Transverse colon (tissue), 4 donors: ENCODE results near the gene POLR3A. TPM values are rescaled to one million over a fixed set of nuclear protein-coding genes. Genes with fewer than 3 reads are reported as not detected.

Source experiments
- DNase-seq: peaks from one replicate; pipeline ENCODE4 v3.0.0-alpha.2; 2019
- H3K27ac ChIP-seq, 4 donors: fragments of 200-600 bp; sonication (generic); 2 replicates each; pipeline ENCODE4 v1.5.1; 2016 to 2018; ENCODE audit warnings: inconsistent platforms in 4 of 4
- H3K27me3 ChIP-seq: fragments of 200-600 bp; sonication (generic); 2 replicates; pipeline ENCODE4 v1.5.1; 2017; ENCODE audit warnings: inconsistent platforms
- H3K36me3 ChIP-seq, 4 donors: fragments of 200-600 bp; sonication (generic); 2 replicates each; pipeline ENCODE4 v1.5.1; 2017 to 2019; ENCODE audit warnings: inconsistent platforms in 4 of 4
- H3K4me1 ChIP-seq, 4 donors: fragments of 200-600 bp; sonication (generic); 2 replicates each; pipeline ENCODE4 v1.5.1; 2017 to 2020; ENCODE audit warnings: inconsistent platforms in 4 of 4
- H3K4me3 ChIP-seq, 4 donors: fragments of 200-600 bp; sonication (generic); 1 replicate in 1 of 4; 2 replicates in 3 of 4; pipeline versions ENCODE4 v1.5.1 to v1.6.1; 2017 to 2019; ENCODE audit warnings: inconsistent platforms in 4 of 4
- H3K9me3 ChIP-seq, 2 donors: fragments of 200-600 bp; sonication (generic); 2 replicates each; pipeline ENCODE4 v1.5.1; 2017 to 2019; ENCODE audit warnings: inconsistent platforms in 2 of 2
- EP300 ChIP-seq: sonication (generic); formaldehyde crosslinking; IDR thresholded peaks from one replicate; pipeline ENCODE4 v1.6.1; 2017; ENCODE audit warnings: antibody characterized with exemption, low read depth
- POLR2A ChIP-seq: fragments of 450-650 bp; IDR thresholded peaks from one replicate; pipeline ENCODE4 v1.6.1; 2016; ENCODE audit warnings: antibody characterized with exemption, mild to moderate bottlenecking, moderate library complexity
- POLR2AphosphoS5 ChIP-seq, 3 donors: sonication (generic); formaldehyde crosslinking; IDR thresholded peaks; one replicate each; pipeline ENCODE4 v1.6.1; 2016; ENCODE audit warnings: antibody characterized with exemption in 3 of 3
- WGBS, 2 donors: methylation state at CpG; one replicate each; pipeline ENCODE4 v1.1.5; 2018; ENCODE audit warnings: low coverage in 1 of 2; 5-methylcytosine and 5-hydroxymethylcytosine counted together
- in situ Hi-C, 4 donors: fragments of 200-750 bp; cut with MboI; loops; one replicate each; pipeline versions ENCODE4 v1.15.0 to v1.15.1; 2017; ENCODE audit warnings: low sequenced_read_pairs in 3 of 4, low pct_ligation_motif_present in 1 of 4, low pct_unique_long_range_greater_than_20kb in 1 of 4
- intact Hi-C: fragments of 100-400 bp; cut with DNase I; formaldehyde crosslinking; loops from one replicate; pipeline ENCODE4 v1.15.1; 2023; ENCODE audit warnings: low total_unique reads
- total RNA-seq, 4 donors: library from RNA; depleted of rRNA; stranded (reverse); fragments of >200 nt; gene quantifications; one replicate each; pipeline ENCODE4 v1.1.0, GENCODE V29; 2016
- TF ChIP-seq, protein P1 (sequence below), 5 experiments: fragments of 200-600 bp in 3 of 5; fragments of 450-650 bp in 2 of 5; sonication (generic) in 3 of 5; IDR thresholded peaks; 1 replicate in 2 of 5; 2 replicates in 3 of 5; pipeline ENCODE4 v1.5.1; 2016 to 2017; ENCODE audit warnings: antibody characterized with exemption in 5 of 5, inconsistent platforms in 3 of 5, mild to moderate bottlenecking in 2 of 5, moderate library complexity in 1 of 5

Gene POLR3A
- total RNA-seq, 4 donors from 2014 or later, result 8.0 to 16.8 (median 13.1) TPM

- Histone ChIP-seq H3K4me3 (no peak overlapping the region), H3K27ac (no peak overlapping the region), H3K4me1 (peaks cover 0 to 5% (median 2%) of the 10 kb centered on the region in 4 donors), H3K9me3 (no peaks in the 10 kb centered on the region), H3K27me3 (no peaks in the 10 kb centered on the region), H3K36me3 (no peaks in the 10 kb centered on the region)
- intact Hi-C loops (no loop called here), in situ Hi-C loops (loop anchor here in 1 of 4 donors (25.0 kb wide), 1 partner anchor 599 kb away; no protein-coding TSS in a partner anchor)
- 24 to 65% methylated on average over 2 of the region's 2 CpGs for WGBS, 2 donors
- no peak for TF ChIP-seq POLR2A
- TF ChIP-seq, protein P1, sequence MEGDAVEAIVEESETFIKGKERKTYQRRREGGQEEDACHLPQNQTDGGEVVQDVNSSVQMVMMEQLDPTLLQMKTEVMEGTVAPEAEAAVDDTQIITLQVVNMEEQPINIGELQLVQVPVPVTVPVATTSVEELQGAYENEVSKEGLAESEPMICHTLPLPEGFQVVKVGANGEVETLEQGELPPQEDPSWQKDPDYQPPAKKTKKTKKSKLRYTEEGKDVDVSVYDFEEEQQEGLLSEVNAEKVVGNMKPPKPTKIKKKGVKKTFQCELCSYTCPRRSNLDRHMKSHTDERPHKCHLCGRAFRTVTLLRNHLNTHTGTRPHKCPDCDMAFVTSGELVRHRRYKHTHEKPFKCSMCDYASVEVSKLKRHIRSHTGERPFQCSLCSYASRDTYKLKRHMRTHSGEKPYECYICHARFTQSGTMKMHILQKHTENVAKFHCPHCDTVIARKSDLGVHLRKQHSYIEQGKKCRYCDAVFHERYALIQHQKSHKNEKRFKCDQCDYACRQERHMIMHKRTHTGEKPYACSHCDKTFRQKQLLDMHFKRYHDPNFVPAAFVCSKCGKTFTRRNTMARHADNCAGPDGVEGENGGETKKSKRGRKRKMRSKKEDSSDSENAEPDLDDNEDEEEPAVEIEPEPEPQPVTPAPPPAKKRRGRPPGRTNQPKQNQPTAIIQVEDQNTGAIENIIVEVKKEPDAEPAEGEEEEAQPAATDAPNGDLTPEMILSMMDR (IDR thresholded peaks at IDR 0.05), result no peak
- no peak for TF ChIP-seq EP300
- TF ChIP-seq POLR2AphosphoS5 (IDR thresholded peaks at IDR 0.05), result no peak
- no peak for DNase-seq
Measured at GRCh38 chr10:78063236-78063635, 33.9 kb upstream of the POLR3A start.

- no peak for DNase-seq
- H3K4me1 ChIP-seq, result peaks cover 0 to 5% (median 2%) of the 10 kb centered on the region in 4 donors
- in situ Hi-C loops, result loop anchor here in 1 of 4 donors (25.0 kb wide), 1 partner anchor 600 kb away; no protein-coding TSS in a partner anchor
- no peaks in the 10 kb centered on the region for H3K9me3 ChIP-seq
- no peaks in the 10 kb centered on the region for H3K27me3 ChIP-seq
- intact Hi-C loops, result no loop called here
- TF ChIP-seq EP300, result no peak
- TF ChIP-seq POLR2AphosphoS5 (IDR thresholded peaks at IDR 0.05), result no peak
- no peak for TF ChIP-seq POLR2A
- TF ChIP-seq, protein P1 (IDR thresholded peaks at IDR 0.05), result no peak
- H3K4me3 ChIP-seq, result no peak overlapping the region
- 63 to 81% methylated on average over 1 to 5 of the region's 5 CpGs for WGBS, 2 donors
- H3K36me3 ChIP-seq, result no peaks in the 10 kb centered on the region
- H3K27ac ChIP-seq, result no peak overlapping the region
Measured at GRCh38 chr10:78062296-78062695, 33.0 kb upstream of the POLR3A start.

DNA sequence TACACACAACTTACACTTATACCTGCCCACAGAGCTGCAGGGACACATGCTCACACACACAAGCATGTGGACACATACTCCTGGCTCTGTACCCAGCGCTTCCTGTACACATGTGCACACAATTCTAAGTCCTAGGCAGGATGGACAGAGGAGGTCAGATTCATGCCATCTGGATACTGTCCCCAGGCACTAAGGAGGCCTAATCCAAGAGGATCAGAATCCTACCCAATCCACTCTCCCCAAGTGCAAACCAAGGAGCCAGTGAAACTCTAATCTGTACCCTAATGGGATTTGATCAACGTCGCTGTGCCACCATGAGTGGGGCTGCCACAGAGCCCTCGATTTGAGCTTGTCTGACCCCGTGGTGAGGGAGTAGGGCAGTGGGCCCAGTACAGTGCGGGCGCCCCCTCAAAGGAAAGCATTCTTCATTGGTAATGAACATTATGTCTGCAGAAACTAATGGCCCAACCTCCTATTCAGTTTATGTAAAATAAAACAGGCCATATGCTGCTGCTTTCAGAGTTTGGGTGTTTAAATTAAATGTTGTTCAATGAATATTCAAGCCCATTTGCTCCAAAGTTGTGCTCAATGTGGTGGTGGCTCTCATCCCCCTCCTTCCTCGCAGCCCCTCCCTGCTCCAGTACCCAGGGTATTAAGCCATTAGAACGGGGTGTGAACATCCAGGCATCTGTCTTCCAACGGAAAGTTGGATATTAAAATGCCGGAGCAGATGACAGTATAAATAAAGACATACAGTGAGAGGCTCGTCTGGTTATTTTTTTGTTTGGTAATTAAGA lies 30.8 kb upstream of the POLR3A start:
- 72 to 79% methylated on average over 3 to 12 of the region's 12 CpGs for WGBS, 2 donors
- TF ChIP-seq POLR2A (no peak), EP300 (no peak), POLR2AphosphoS5 (IDR thresholded peaks at IDR 0.05) (no peak)
- TF ChIP-seq, protein P1 (IDR thresholded peaks at IDR 0.05), result no peak
- Histone ChIP-seq H3K27me3 (no peaks in the 10 kb centered on the region), H3K4me1 (no peaks in the 10 kb centered on the region), H3K27ac (no peak overlapping the region), H3K36me3 (no peaks in the 10 kb centered on the region), H3K9me3 (no peaks in the 10 kb centered on the region), H3K4me3 (no peak overlapping the region)
- intact Hi-C loops (no loop called here), in situ Hi-C loops (loop anchor here in 1 of 4 donors (25.0 kb wide), 1 partner anchor 602 kb away; no protein-coding TSS in a partner anchor)
- no peak for DNase-seq

- WGBS, 2 donors, result 73 to 100% methylated on average over 1 to 5 of the region's 5 CpGs
- Histone ChIP-seq H3K27me3 (no peaks in the 10 kb centered on the region), H3K4me3 (no peak overlapping the region), H3K4me1 (no peaks in the 10 kb centered on the region), H3K36me3 (no peaks in the 10 kb centered on the region), H3K27ac (no peak overlapping the region), H3K9me3 (no peaks in the 10 kb centered on the region)
- intact Hi-C loops (no loop called here), in situ Hi-C loops (loop anchor here in 1 of 4 donors (25.0 kb wide), 1 partner anchor 604 kb away; no protein-coding TSS in a partner anchor)
- no peak for DNase-seq
- TF ChIP-seq, protein P1 (IDR thresholded peaks at IDR 0.05), result no peak
- TF ChIP-seq EP300, result no peak
- TF ChIP-seq POLR2AphosphoS5 (IDR thresholded peaks at IDR 0.05), result no peak
- no peak for TF ChIP-seq POLR2A
Measured at GRCh38 chr10:78058562-78058961, 29.2 kb upstream of the POLR3A start.
